IMR-90 (cell line): ENCODE measurements around the gene DNMT3L. TPM values are rescaled to one million over a fixed set of nuclear protein-coding genes. Genes with fewer than 3 reads are reported as not detected.

ENCODE experiments used
- ATAC-seq: fragments of 200-7000 bp; cut with Tn5 transposase; 2 replicates; pipeline ENCODE4 v1.9.1; 2020; ENCODE audit warnings: low read depth, mild to moderate bottlenecking, moderate library complexity
- BruUV-seq: library from RNA; stranded (reverse); fragments of 400-500 nt; replicated peaks from 2 replicates; lab custom pipeline; 2021; lab: Mats Ljungman, UMichigan
- CTCF ChIA-PET: fragments of 300-600 bp; formaldehyde crosslinking; extraction: SDS; loops from one replicate; lab custom pipeline; 2021; ENCODE audit warnings: antibody characterized with exemption; lab: Yijun Ruan, JAX
- POLR2A ChIA-PET: fragments of 300-600 bp; sonication (Branson Sonifier 250); formaldehyde crosslinking; loops from one replicate; lab custom pipeline; 2022; ENCODE audit warnings: antibody characterized with exemption; ENCODE audit not compliant: unreplicated experiment; lab: Charles Lee
- DNase-seq: peaks from one replicate; pipeline ENCODE4 v3.0.0; 2013
- H2AFZ ChIP-seq: replicated peaks from 2 replicates; pipeline ENCODE3; 2013; ENCODE audit warnings: low read length, mild to moderate bottlenecking; ENCODE audit not compliant: poor library complexity
- H2AK5ac ChIP-seq: 2 replicates; pipeline ENCODE4 v1.6.1; 2013; ENCODE audit warnings: low read depth, low read length, inconsistent platforms
- H2AK9ac ChIP-seq: replicated peaks from 2 replicates; pipeline ENCODE3; 2013; ENCODE audit warnings: mild to moderate bottlenecking, low read depth, low read length, moderate library complexity; ENCODE audit not compliant: poor library complexity
- H2BK120ac ChIP-seq: 2 replicates; pipeline ENCODE4 v1.6.1; 2013; ENCODE audit warnings: low read depth, low read length, inconsistent platforms
- H2BK15ac ChIP-seq: 3 replicates; pipeline ENCODE4 v1.6.1; 2013; ENCODE audit warnings: low read depth, low read length, inconsistent platforms
- H2BK20ac ChIP-seq: 2 replicates; pipeline ENCODE4 v1.6.1; 2013; ENCODE audit warnings: low read depth, mild to moderate bottlenecking, inconsistent platforms, low read length, moderate library complexity
- H2BK5ac ChIP-seq: 2 replicates; pipeline ENCODE4 v1.6.1; 2013; ENCODE audit warnings: mild to moderate bottlenecking, low read depth, low read length, inconsistent platforms; ENCODE audit not compliant: poor library complexity, severe bottlenecking
- H3K14ac ChIP-seq: replicated peaks from 2 replicates; pipeline ENCODE4 v1.6.1; 2013; ENCODE audit warnings: low read depth, low read length, inconsistent platforms
- H3K18ac ChIP-seq: 2 replicates; pipeline ENCODE4 v1.6.1; 2013; ENCODE audit warnings: low read depth, low read length, control low read depth
- H3K23ac ChIP-seq: 2 replicates; pipeline ENCODE4 v1.6.1; 2013; ENCODE audit warnings: low read depth, low read length, inconsistent platforms
- H3K27ac ChIP-seq: 2 replicates; pipeline ENCODE4 v1.5.1; 2013; ENCODE audit warnings: mild to moderate bottlenecking, control low read depth, low read length; ENCODE audit not compliant: insufficient read depth
- H3K27me3 ChIP-seq: 2 replicates; pipeline ENCODE4 v1.6.1; 2013; ENCODE audit warnings: low read length; ENCODE audit not compliant: control insufficient read depth, insufficient read depth
- H3K36me3 ChIP-seq: 2 replicates; pipeline ENCODE4 v1.6.1; 2013; ENCODE audit warnings: low read length, mixed read lengths; ENCODE audit not compliant: control insufficient read depth, insufficient read depth
- H3K4ac ChIP-seq: 2 replicates; pipeline ENCODE4 v1.6.1; 2013; ENCODE audit warnings: low read depth, low read length, inconsistent platforms
- H3K4me1 ChIP-seq: 2 replicates; pipeline ENCODE4 v1.6.1; 2013; ENCODE audit warnings: low read length, mixed read lengths; ENCODE audit not compliant: control insufficient read depth, insufficient read depth
- H3K4me2 ChIP-seq: 2 replicates; pipeline ENCODE4 v1.6.1; 2013; ENCODE audit warnings: low read depth, mild to moderate bottlenecking, control low read depth, low read length, moderate library complexity
- H3K4me3 ChIP-seq: 2 replicates; pipeline ENCODE4 v1.5.1; 2013; ENCODE audit warnings: low read depth, mild to moderate bottlenecking, control low read depth, low read length, moderate library complexity; ENCODE audit not compliant: insufficient read depth
- H3K56ac ChIP-seq: 2 replicates; pipeline ENCODE4 v1.6.1; 2013; ENCODE audit warnings: low read length, inconsistent platforms; ENCODE audit not compliant: insufficient read depth; ENCODE audit errors: extremely low read depth
- H3K79me1 ChIP-seq, 2 experiments: 2 replicates each; pipeline ENCODE4 v1.6.1; 2013; ENCODE audit warnings: low read length in 2 of 2, inconsistent platforms in 1 of 2, low read depth in 1 of 2
- H3K9ac ChIP-seq: 2 replicates; pipeline ENCODE4 v1.6.1; 2013; ENCODE audit warnings: low read depth, low read length, control low read depth
- H3K9me1 ChIP-seq: 2 replicates; pipeline ENCODE4 v1.6.1; 2013; ENCODE audit warnings: low read length, inconsistent platforms; ENCODE audit not compliant: insufficient read depth
- H3K9me3 ChIP-seq: 2 replicates; pipeline ENCODE4 v1.6.1; 2013; ENCODE audit warnings: low read length; ENCODE audit not compliant: control insufficient read depth, insufficient read depth
- H4K20me1 ChIP-seq: 2 replicates; pipeline ENCODE4 v1.6.1; 2013; ENCODE audit warnings: low read length, inconsistent platforms; ENCODE audit not compliant: insufficient read depth
- H4K5ac ChIP-seq: 2 replicates; pipeline ENCODE4 v1.6.1; 2013; ENCODE audit warnings: mild to moderate bottlenecking, low read depth, low read length, control low read depth
- H4K8ac ChIP-seq, 2 experiments: 2 replicates each; pipeline ENCODE4 v1.6.1; 2013; ENCODE audit warnings: low read depth in 2 of 2, low read length in 2 of 2, control low read depth in 1 of 2, inconsistent platforms in 1 of 2
- H4K91ac ChIP-seq: 2 replicates; pipeline ENCODE4 v1.6.1; 2013; ENCODE audit warnings: low read depth, low read length, inconsistent platforms; ENCODE audit not compliant: insufficient read depth
- FOS ChIP-seq: fragments of 150-350 bp; IDR thresholded peaks from 2 replicates; pipeline ENCODE4 v1.6.1; 2016; ENCODE audit warnings: low read depth, low read length
- MAFK ChIP-seq: IDR thresholded peaks from 2 replicates; pipeline ENCODE4 v1.6.1; 2012; ENCODE audit warnings: low read depth, low read length, improper control_type of control experiment
- MXI1 ChIP-seq: IDR thresholded peaks from 2 replicates; pipeline ENCODE4 v1.6.1; 2012; ENCODE audit warnings: low read depth, mild to moderate bottlenecking, low read length, moderate library complexity, borderline replicate concordance
- RCOR1 ChIP-seq: IDR thresholded peaks from 2 replicates; pipeline ENCODE4 v1.6.1; 2012; ENCODE audit warnings: mild to moderate bottlenecking, low read length, improper control_type of control experiment; ENCODE audit not compliant: insufficient replicate concordance
- RFX5 ChIP-seq: IDR thresholded peaks from 2 replicates; pipeline ENCODE4 v1.8.0; 2012; ENCODE audit warnings: low read depth, mild to moderate bottlenecking, low read length, moderate library complexity
- SMC3 ChIP-seq: fragments of 150-350 bp; IDR thresholded peaks from 2 replicates; pipeline ENCODE4 v1.6.1; 2016; ENCODE audit warnings: low read depth, mild to moderate bottlenecking, antibody characterized with exemption, low read length, moderate library complexity
- WGBS, 2 experiments: methylation state at CpG; one replicate each; pipeline versions ENCODE4 v1.1.5 to v1.1.7; 2013; ENCODE audit warnings: missing lambda C conversion rate in 2 of 2; ENCODE audit not compliant: insufficient read length in 1 of 2; ENCODE audit errors: extremely low coverage in 2 of 2; 5-methylcytosine and 5-hydroxymethylcytosine counted together
- dilution Hi-C: fragments of 300-500 bp; cut with HindIII; formaldehyde crosslinking; loops from one replicate; pipeline ENCODE4 v1.14.3; 2018; ENCODE audit warnings: low sequenced_read_pairs; ENCODE audit not compliant: unreplicated experiment
- in situ Hi-C: fragments of 300-500 bp; cut with MboI; formaldehyde crosslinking; loops from 3 replicates; pipeline ENCODE4 v1.14.3; 2019; ENCODE audit warnings: low sequenced_read_pairs, inconsistent platforms, mixed read lengths
- intact Hi-C: fragments of 100-400 bp; cut with micrococcal nuclease; formaldehyde crosslinking; loops from 2 replicates; pipeline ENCODE4 v1.10.0; 2022
- polyA plus RNA-seq, 3 experiments: library from polyadenylated mRNA; depleted of rRNA; stranded (reverse); fragments of >200 nt; gene quantifications; 2 replicates each; pipeline ENCODE4 v1.2.3, GENCODE V29; 2012; ENCODE audit warnings: low replicate concordance in 1 of 3
- total RNA-seq: library from RNA; depleted of rRNA; stranded (reverse); fragments of >200 nt; gene quantifications from 2 replicates; pipeline ENCODE4 v1.2.3, GENCODE V29; 2012

The DNMT3L gene
- total and polyA plus RNA-seq, 2 of the 4 experiments (the other 2 are of a cell fraction) = not detected

DNA sequence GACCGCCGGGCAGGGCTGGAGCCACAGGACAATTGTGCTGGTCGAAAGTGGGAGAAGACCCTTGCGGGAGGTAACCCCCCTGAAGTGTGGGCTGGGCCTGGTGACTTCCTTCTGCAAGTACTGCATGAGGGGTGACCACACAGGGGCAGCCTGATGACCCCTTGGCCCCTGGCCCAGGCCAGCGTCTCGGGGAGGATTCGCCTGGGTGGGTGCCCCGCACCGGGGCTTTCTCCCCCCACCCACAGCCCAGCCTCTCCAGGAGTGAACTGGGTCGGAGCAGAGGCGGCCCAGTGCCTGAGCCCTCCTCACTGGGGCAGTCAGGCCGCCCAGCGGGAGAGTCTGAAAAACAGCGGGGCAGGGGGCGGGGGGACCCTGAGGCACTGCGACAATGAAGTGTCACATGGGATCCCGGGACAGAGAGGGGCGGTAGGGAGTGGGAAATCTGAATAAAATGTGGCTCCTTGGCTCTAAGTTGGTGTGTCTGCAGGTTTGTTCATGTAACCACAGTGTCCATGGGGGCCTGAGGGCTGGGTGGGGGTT is 1.6 kb upstream of the DNMT3L start:
- Histone ChIP-seq H3K9ac (no peak overlapping the region), H3K4me3 (no peak overlapping the region), H4K5ac (no peak overlapping the region), H3K27ac (no peak overlapping the region), H2AFZ (no peak overlapping the region), H3K23ac (no peak overlapping the region), H3K4me1 (no peaks in the 10 kb centered on the region), H3K18ac (no peak overlapping the region), H3K36me3 (no peaks in the 10 kb centered on the region), H4K20me1 (no peaks in the 10 kb centered on the region), H3K56ac (no peak overlapping the region), H2BK20ac (no peak overlapping the region), H3K4me2 (no peak overlapping the region), H3K4ac (no peak overlapping the region), H4K91ac (no peak overlapping the region), H2BK15ac (no peak overlapping the region), H2AK5ac (no peak overlapping the region), H3K79me1 (no peaks in the 10 kb centered on the region), H4K8ac (no peak overlapping the region), H3K27me3 (peaks cover 22% of the 10 kb centered on the region), H3K9me1 (no peaks in the 10 kb centered on the region), H2AK9ac (no peak overlapping the region), H3K9me3 (peaks cover 8% of the 10 kb centered on the region), H3K14ac (no peak overlapping the region), H2BK120ac (no peak overlapping the region), H2BK5ac (no peak overlapping the region)
- TF ChIP-seq RFX5 = no peak
- no peak for TF ChIP-seq MAFK
- TF ChIP-seq FOS = no peak
- TF ChIP-seq RCOR1 = no peak
- TF ChIP-seq SMC3 = no peak
- no peak for TF ChIP-seq MXI1
- WGBS, 2 experiments = 55% methylated on average over 4 of the region's 18 CpGs; no CpG with 5 or more reads in 1 of the 2 experiments
- CTCF ChIA-PET = no interaction called here
- dilution Hi-C loops = no loop called here
- no TSS peak for BruUV-seq
- intact Hi-C loops = no loop called here
- ATAC-seq = no peak
- POLR2A ChIA-PET = no interaction called here
- in situ Hi-C loops = no loop called here
- DNase-seq = no peak
